ENCODE measurements around the gene TRAFD1.

Gene TRAFD1

DNA sequence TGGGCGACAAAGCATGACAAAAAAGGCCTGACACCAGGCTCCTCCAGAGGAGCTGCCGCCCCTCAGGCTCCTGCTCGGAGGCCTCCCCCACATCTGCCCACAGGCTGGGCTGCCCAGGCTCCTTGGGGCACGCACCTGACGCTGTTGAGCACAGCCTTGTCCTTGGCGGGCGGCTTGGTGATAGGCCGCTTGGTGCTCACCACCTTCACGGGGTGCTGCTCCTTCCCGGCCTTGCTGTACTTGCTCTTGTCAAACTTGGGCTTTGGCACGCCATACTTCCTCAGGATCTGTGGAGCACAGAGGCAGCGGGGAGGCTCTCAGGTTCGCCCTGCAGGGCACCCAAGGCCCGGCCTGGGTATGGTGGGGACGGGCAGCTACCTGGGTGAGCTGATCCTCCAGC, 53.4 kb downstream of the TRAFD1 start:
- TF ChIP-seq ZFX (IDR thresholded peaks at IDR 0.05; ENCODE audit: borderline replicate concordance) (no peak), CTCF (IDR thresholded peaks at IDR 0.05) (no peak)

DNA sequence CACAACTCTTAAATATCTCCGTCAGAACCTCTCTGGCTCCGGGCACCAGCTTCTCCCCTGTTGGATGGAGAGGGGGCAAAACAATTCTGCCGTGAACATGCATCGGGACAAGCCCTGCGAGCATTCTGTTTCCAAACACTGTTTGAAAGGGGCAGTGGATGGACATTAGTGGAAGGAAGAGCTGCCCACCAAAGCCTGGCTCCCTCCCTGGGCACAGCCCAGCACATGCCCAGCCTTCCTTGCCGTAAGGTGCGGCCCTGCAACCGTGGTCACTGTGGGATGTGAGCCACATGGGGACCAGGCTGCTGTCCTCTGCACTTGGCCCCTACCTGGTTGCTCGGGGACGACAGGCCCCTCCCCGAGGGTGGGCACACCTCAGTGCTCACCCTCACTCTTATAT, 54.0 kb downstream of the TRAFD1 start:
- H3K27ac ChIP-seq: no peak overlapping the region
- TF ChIP-seq CTCF (IDR thresholded peaks at IDR 0.05) (no peak), ZFX (IDR thresholded peaks at IDR 0.05; ENCODE audit: borderline replicate concordance) (no peak)

More for the DNA sequence above, 53.4 kb downstream of the TRAFD1 start:
- no peak overlapping the region for H3K27ac ChIP-seq

DNA sequence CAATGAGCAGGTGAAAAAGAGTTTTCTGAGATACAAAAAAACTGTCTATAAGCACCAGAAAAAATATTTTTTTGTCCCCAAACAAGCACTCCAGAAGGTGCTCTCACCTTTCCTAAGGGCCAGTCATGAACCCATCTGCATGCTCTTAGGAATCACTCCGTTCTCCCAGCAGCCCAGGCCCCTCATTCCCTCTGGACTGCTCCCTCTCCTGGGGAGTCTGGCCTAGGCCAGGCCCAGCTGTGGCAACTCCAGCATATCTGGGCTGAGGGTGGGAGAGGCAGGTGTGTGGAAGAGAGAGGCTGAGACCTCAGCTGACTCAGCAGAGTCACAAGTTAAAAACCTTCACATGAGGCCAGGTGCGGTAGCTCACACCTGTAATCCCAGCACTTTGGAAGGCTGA, 54.6 kb downstream of the TRAFD1 start:
- TF ChIP-seq ZFX (IDR thresholded peaks at IDR 0.05; ENCODE audit: borderline replicate concordance): no peak
- no peak for TF ChIP-seq CTCF (IDR thresholded peaks at IDR 0.05)
- H3K27ac ChIP-seq: no peak overlapping the region

DNA sequence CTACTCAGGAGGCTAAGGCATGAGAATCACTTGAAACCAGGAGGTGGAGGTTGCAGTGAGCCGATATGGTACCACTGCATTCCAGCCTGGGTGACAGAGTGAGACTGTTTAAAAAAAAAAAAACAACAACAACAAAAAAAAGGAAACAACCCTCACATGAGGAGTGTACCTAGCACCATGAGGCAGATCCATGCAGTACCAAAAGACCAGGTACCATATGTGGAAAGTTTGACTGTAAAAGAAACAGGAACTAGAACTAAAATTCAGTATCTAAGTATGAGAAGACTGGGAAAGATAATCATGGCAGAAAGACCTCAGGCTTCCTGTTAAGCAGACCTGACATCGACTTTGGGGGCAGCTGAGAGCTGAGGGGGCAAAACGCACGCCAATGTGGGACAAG, 55.1 kb downstream of the TRAFD1 start:
- TF ChIP-seq CTCF (IDR thresholded peaks at IDR 0.05): no peak
- no peak for TF ChIP-seq ZFX (IDR thresholded peaks at IDR 0.05; ENCODE audit: borderline replicate concordance)
- no peak overlapping the region for H3K27ac ChIP-seq

DNA sequence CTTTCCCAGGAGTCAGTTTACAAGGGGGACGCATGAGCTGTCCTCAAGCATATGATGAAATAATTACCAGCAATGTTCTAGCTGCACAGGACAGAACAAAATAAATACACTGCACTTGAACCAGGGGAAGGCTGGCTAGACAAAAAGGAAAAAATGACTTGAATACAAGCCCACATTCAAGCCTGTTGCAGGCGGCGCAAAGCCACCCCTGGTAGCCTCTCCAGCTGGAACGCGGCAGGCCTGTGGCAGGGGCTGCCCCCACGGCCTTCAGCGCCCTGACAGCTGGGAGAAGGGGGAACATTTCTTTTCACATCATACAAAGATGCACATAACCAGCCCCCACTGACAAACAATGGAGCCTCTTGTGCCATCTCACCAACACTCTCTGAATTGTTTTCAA, 57.1 kb downstream of the TRAFD1 start:
- TF ChIP-seq CTCF (IDR thresholded peaks at IDR 0.05) (no peak), ZFX (IDR thresholded peaks at IDR 0.05; ENCODE audit: borderline replicate concordance) (no peak)
- H3K27ac ChIP-seq: no peak overlapping the region

GRCh38 chr12:112183141-112184021, 58.0 kb downstream of the TRAFD1 start:
- H3K27ac ChIP-seq: no peak overlapping the region
- TF ChIP-seq ZFX (IDR thresholded peaks at IDR 0.05; ENCODE audit: borderline replicate concordance) (no peak), CTCF (IDR thresholded peaks at IDR 0.05) (no peak)
